Natural killer cell (primary cell): ENCODE measurements around the gene ZNRF3. TPM values are rescaled to one million over a fixed set of nuclear protein-coding genes. Genes with fewer than 3 reads are reported as not detected.
"Not testable (repeated sequence)": the region's sequence is repeated elsewhere in the genome, so short reads cannot be mapped to it uniquely, and the experiment has no call there.

ENCODE experiments used
- ATAC-seq, 3 donors: fragments of 150-1000 bp in 2 of 3; fragments of 200-7000 bp in 1 of 3; cut with Tn5 transposase; 1 replicate in 1 of 3; 2 replicates in 2 of 3; pipeline ENCODE4 v1.10.0; 2021; ENCODE audit warnings: mild to moderate bottlenecking in 2 of 3, moderate library complexity in 2 of 3
- DNase-seq, 2 donors: peaks; one replicate each; pipeline versions ENCODE4 v3.0.0 to v3.0.0-alpha.2; 2013 to 2021; ENCODE audit warnings: mixed read lengths in 1 of 2
- H3K27ac ChIP-seq: one replicate; pipeline ENCODE4 v1.5.1; 2013; ENCODE audit warnings: mild to moderate bottlenecking, low read length
- H3K27me3 ChIP-seq: one replicate; pipeline ENCODE4 v1.6.1; 2013; ENCODE audit warnings: low read length; ENCODE audit not compliant: control insufficient read depth, insufficient read depth
- H3K36me3 ChIP-seq: one replicate; pipeline ENCODE4 v1.6.1; 2013; ENCODE audit warnings: low read length; ENCODE audit not compliant: control insufficient read depth, insufficient read depth
- H3K4me1 ChIP-seq: one replicate; pipeline ENCODE4 v1.6.1; 2013; ENCODE audit warnings: low read length; ENCODE audit not compliant: control insufficient read depth, insufficient read depth
- H3K4me3 ChIP-seq: one replicate; pipeline ENCODE4 v1.5.1; 2013; ENCODE audit warnings: low read length
- H3K9me3 ChIP-seq: one replicate; pipeline ENCODE4 v1.6.1; 2013; ENCODE audit warnings: low read length; ENCODE audit not compliant: control insufficient read depth, insufficient read depth
- H3K27ac Mint-ChIP-seq, 2 donors: one replicate each; pipeline ENCODE4 v1.8.0; 2022; ENCODE audit warnings: mild to moderate bottlenecking in 2 of 2, mixed read lengths in 2 of 2, moderate library complexity in 1 of 2
- H3K27me3 Mint-ChIP-seq, 2 donors: one replicate each; pipeline ENCODE4 v1.8.0; 2022; ENCODE audit warnings: low read depth in 2 of 2, mixed read lengths in 2 of 2
- H3K36me3 Mint-ChIP-seq: one replicate; pipeline ENCODE4 v1.8.0; 2022; ENCODE audit warnings: mixed read lengths
- H3K4me1 Mint-ChIP-seq, 2 donors: one replicate each; pipeline ENCODE4 v1.8.0; 2022; ENCODE audit warnings: mixed read lengths in 2 of 2
- H3K4me3 Mint-ChIP-seq: one replicate; pipeline ENCODE4 v1.8.0; 2022; ENCODE audit warnings: mild to moderate bottlenecking, moderate library complexity, mixed read lengths
- H3K9me3 Mint-ChIP-seq, 2 donors: one replicate each; pipeline ENCODE4 v1.8.0; 2022; ENCODE audit warnings: mixed read lengths in 2 of 2
- WGBS: methylation state at CpG from one replicate; pipeline ENCODE4 v1.1.7; 2013; ENCODE audit warnings: missing lambda C conversion rate; ENCODE audit not compliant: insufficient coverage; 5-methylcytosine and 5-hydroxymethylcytosine counted together
- intact Hi-C: fragments of 100-400 bp; cut with micrococcal nuclease; formaldehyde crosslinking; loops from one replicate; pipeline ENCODE4 v1.14.2; 2022
- total RNA-seq, 4 donors: library from RNA; stranded (reverse); fragments of 120-200 nt in 1 of 4; gene quantifications; one replicate each; pipeline versions ENCODE4 v1.2.3 to v1.2.4, GENCODE V29; 2013 to 2022
- TF ChIP-seq, protein P1 (sequence below): fragments of 200-600 bp; IDR thresholded peaks from one replicate; pipeline ENCODE4 v1.8.0; 2022; ENCODE audit warnings: antibody characterized with exemption

Gene ZNRF3
- total RNA-seq, 3 donors from 2014 or later (not counting 1 experiment from before 2014, with no cell fraction given) = 0.23 to 0.34 (median 0.33) TPM

DNA sequence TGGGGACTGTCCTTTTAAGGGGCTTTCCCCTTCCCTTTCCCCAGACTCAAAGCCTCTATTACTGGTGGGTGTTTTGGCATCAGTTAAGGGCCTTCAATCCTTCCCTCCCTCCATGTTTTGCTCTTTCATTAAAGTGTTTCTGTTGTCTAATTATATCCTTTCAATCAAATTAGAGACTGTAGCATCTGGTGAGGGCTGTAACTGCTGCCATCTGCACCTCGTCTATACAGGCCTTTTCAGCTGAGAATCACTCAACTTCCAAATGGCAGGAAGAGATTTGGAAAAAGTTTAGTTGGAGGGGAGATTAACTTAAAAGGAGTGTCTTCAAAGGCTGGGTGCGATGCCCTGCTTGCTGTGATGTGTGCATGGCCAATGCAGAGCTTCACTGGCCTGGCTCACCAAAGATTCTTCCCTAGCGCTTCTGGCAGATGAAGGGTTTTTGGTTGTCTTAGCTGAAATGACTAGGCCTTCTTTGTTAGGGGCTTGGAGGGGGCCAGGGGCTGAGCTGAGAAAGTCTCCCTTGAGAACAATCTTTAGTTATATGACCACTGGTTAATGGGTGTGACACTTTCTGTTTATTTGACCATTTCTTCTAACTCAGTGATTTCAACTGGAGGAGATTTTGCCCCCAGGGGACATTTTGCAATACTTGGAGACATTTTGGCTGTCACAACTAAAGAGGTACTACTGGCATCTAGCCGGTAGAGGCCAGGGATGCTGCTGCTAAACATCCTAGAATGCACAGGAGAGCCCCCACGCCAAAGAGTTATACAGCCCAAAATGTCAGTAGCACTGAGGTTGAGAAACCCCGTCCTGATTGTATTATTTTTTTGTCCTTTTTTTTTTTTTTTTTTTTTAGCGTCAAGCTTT lies 197.0 kb downstream of the ZNRF3 start:
- H3K27me3 ChIP-seq = peaks cover 16% of the 10 kb centered on the region
- DNase-seq (no peak), ATAC-seq (no peak)
- Mint-ChIP-seq H3K27me3 (peaks cover 58 to 69% of the 10 kb centered on the region in 2 donors), H3K4me3 (no peak overlapping the region), H3K36me3 (no peaks in the 10 kb centered on the region), H3K27ac (no peak overlapping the region), H3K9me3 (no peaks in the 10 kb centered on the region), H3K4me1 (peaks cover 18 to 20% of the 10 kb centered on the region in 2 donors)
- TF ChIP-seq, protein P1, sequence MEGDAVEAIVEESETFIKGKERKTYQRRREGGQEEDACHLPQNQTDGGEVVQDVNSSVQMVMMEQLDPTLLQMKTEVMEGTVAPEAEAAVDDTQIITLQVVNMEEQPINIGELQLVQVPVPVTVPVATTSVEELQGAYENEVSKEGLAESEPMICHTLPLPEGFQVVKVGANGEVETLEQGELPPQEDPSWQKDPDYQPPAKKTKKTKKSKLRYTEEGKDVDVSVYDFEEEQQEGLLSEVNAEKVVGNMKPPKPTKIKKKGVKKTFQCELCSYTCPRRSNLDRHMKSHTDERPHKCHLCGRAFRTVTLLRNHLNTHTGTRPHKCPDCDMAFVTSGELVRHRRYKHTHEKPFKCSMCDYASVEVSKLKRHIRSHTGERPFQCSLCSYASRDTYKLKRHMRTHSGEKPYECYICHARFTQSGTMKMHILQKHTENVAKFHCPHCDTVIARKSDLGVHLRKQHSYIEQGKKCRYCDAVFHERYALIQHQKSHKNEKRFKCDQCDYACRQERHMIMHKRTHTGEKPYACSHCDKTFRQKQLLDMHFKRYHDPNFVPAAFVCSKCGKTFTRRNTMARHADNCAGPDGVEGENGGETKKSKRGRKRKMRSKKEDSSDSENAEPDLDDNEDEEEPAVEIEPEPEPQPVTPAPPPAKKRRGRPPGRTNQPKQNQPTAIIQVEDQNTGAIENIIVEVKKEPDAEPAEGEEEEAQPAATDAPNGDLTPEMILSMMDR = no peak
- H3K9me3 ChIP-seq = no peaks in the 10 kb centered on the region
- no peaks in the 10 kb centered on the region for H3K36me3 ChIP-seq
- no peak overlapping the region for H3K27ac ChIP-seq
- no peak overlapping the region for H3K4me3 ChIP-seq
- WGBS = 92% methylated on average over 5 of the region's 7 CpGs
- H3K4me1 ChIP-seq = peaks cover 10% of the 10 kb centered on the region
- intact Hi-C loops = no loop called here

DNA sequence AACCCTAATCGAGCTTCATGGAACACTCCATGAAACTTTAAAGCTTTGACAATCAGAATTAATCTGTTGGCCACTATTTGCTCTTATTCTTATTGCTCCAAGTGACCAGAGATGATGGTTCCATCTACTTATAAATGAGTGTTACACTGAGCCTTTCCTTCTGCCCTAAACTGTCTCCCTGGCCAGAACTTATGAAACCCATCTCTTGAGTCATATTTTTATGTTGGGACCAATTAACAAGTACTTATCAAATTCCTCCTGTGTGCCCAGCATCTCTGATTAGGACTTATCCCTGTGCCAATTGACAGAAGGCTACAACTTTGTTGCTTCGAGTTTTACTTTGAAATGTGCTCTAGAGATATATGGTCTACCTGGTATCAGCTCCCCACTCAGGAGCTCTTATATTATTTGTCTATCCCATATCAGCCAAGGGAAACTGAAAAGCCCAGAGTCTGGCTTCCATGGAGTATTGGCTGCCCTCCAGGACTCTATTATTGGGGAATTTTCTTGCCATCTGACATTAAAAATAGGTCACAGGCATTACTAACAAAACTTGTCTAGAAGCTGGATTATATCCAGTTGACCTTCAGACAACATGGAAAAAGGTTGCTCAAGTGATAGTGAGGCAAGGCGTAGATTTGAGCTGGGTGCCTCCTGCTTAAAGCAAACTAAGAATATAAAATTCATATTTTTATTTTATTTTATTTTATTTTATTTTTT lies 198.3 kb downstream of the ZNRF3 start:
- WGBS = 80% methylated on average over 2 of the region's 3 CpGs
- Mint-ChIP-seq H3K4me1 (peaks cover 18 to 20% of the 10 kb centered on the region in 2 donors), H3K9me3 (no peaks in the 10 kb centered on the region), H3K36me3 (no peaks in the 10 kb centered on the region), H3K27ac (no peak overlapping the region), H3K27me3 (peaks cover 49 to 60% of the 10 kb centered on the region in 2 donors), H3K4me3 (no peak overlapping the region)
- ATAC-seq = no peak
- Histone ChIP-seq H3K4me3 (no peak overlapping the region), H3K27me3 (peaks cover 13% of the 10 kb centered on the region), H3K27ac (no peak overlapping the region), H3K9me3 (no peaks in the 10 kb centered on the region), H3K36me3 (no peaks in the 10 kb centered on the region), H3K4me1 (peaks cover 10% of the 10 kb centered on the region)
- intact Hi-C loops = no loop called here
- no peak for DNase-seq
- TF ChIP-seq, protein P1 = no peak

DNA sequence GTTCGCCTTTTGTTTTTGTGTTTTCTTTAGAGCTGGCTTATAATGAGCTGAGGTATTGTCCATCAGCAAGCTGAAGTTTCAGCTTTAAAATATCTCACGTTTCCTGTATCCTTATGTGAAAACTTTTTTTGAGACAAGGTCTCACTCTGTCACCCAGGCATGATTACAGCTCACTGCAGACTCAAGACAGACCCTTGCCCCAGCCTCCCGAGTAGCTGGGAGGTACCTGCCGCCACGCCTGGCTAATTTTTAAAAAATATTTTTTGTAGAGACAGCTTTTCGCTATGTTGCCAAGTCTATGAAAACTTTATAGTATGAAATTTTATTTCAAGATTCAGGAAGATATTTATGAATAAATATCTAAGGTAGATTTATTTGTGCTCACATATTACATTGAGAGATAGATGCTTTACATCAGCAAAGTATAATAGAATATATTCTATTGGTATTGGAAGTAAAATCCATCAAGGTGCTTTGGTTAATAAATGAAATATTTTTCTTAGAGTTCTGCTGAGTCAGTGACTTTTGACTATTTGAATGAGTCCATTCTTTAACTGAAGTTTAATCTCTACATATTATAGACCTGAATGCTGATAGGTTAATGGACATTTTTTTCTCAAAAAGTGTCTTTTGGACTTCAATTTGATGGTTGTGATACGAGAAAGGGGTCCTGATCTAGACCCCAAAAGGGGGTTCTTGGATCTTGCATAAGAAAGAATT lies 199.6 kb downstream of the ZNRF3 start:
- H3K36me3 Mint-ChIP-seq = no peaks in the 10 kb centered on the region
- WGBS = 80% methylated on average over 6 of the region's 7 CpGs
- no peaks in the 10 kb centered on the region for H3K9me3 Mint-ChIP-seq
- peaks cover 47 to 57% of the 10 kb centered on the region in 2 donors for H3K27me3 Mint-ChIP-seq
- Histone ChIP-seq H3K27me3 (peaks cover 13% of the 10 kb centered on the region), H3K36me3 (no peaks in the 10 kb centered on the region), H3K9me3 (no peaks in the 10 kb centered on the region), H3K27ac (no peak overlapping the region), H3K4me1 (peaks cover 10% of the 10 kb centered on the region), H3K4me3 (no peak overlapping the region)
- ATAC-seq (no peak), DNase-seq (no peak)
- H3K27ac Mint-ChIP-seq = no peak overlapping the region
- H3K4me3 Mint-ChIP-seq = no peak overlapping the region
- TF ChIP-seq, protein P1 = no peak
- intact Hi-C loops = no loop called here
- H3K4me1 Mint-ChIP-seq = peaks cover 18 to 20% of the 10 kb centered on the region in 2 donors

DNA sequence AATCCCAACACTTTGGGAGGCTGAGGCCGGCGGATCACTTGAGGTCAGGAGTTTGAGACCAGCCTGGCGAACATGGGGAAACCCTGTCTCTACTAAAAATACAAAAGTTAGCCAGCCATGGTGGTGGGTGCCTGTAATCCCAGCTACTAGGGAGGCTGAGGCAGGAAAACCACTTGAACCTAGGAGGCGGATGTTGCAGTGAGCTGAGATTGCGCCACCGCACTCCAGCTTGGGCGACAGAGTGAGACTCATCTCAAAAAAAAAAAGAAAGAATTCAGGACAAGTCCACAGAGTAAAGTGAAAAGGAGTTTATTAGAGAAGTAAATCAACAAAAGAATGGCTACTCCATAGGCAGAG lies 200.2 kb downstream of the ZNRF3 start:
- Histone ChIP-seq H3K4me1 (peaks cover 10% of the 10 kb centered on the region), H3K27me3 (peaks cover 13% of the 10 kb centered on the region)
- 96% methylated on average over 7 of the region's 7 CpGs for WGBS
- intact Hi-C loops, H3K27ac ChIP-seq, H3K9me3 ChIP-seq, H3K4me3 ChIP-seq, H3K27ac Mint-ChIP-seq, ATAC-seq, DNase-seq, H3K9me3 Mint-ChIP-seq, H3K36me3 ChIP-seq, H3K4me3 Mint-ChIP-seq, H3K36me3 Mint-ChIP-seq: not testable (repeated sequence)
- peaks cover 18 to 20% of the 10 kb centered on the region in 2 donors for H3K4me1 Mint-ChIP-seq
- peaks cover 42 to 52% of the 10 kb centered on the region in 2 donors for H3K27me3 Mint-ChIP-seq
